T47D (cell line): ENCODE results near the gene STAT6.
"Not testable (repeated sequence)": the region's sequence is repeated elsewhere in the genome, so short reads cannot be mapped to it uniquely, and the experiment has no call there.

Source experiments
- DNase-seq, 2 experiments: peaks; one replicate each; pipeline versions ENCODE4 v3.0.0 to v3.0.0-alpha.2; 2011 to 2012; ENCODE audit warnings: low read depth in 1 of 2, low spot score in 1 of 2
- JUND ChIP-seq: IDR thresholded peaks from 2 replicates; pipeline ENCODE4 v1.6.1; 2012; ENCODE audit warnings: low read depth
- in situ Hi-C: cut with HindIII; loops from 2 replicates; pipeline ENCODE4 v1.10.0; 2016; ENCODE audit warnings: low sequenced_read_pairs, low pct_unique_long_range_greater_than_20kb

STAT6 gene

DNA sequence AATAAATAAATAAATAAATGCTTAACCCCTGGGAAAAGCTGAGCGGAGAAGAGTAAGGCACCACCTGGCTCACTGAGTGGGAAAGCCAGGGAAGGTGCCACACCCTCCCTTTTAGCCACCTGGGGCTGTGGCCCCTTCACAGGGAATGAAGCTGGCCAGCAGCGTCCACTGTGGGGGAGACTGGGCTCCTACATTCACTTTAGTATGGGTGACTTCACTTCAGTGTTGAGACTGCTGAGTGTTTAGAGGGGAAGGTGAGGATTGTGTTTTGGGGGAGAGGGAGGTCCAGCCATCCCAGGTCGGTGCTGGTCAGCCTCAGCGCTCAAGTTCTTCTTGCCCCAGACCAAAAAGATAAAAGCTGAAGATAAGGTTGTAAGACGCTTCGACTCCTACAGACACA, 20.7 kb downstream of the STAT6 start:
- no peak for DNase-seq
- in situ Hi-C loops, result no loop called here
- no peak for TF ChIP-seq JUND

DNA sequence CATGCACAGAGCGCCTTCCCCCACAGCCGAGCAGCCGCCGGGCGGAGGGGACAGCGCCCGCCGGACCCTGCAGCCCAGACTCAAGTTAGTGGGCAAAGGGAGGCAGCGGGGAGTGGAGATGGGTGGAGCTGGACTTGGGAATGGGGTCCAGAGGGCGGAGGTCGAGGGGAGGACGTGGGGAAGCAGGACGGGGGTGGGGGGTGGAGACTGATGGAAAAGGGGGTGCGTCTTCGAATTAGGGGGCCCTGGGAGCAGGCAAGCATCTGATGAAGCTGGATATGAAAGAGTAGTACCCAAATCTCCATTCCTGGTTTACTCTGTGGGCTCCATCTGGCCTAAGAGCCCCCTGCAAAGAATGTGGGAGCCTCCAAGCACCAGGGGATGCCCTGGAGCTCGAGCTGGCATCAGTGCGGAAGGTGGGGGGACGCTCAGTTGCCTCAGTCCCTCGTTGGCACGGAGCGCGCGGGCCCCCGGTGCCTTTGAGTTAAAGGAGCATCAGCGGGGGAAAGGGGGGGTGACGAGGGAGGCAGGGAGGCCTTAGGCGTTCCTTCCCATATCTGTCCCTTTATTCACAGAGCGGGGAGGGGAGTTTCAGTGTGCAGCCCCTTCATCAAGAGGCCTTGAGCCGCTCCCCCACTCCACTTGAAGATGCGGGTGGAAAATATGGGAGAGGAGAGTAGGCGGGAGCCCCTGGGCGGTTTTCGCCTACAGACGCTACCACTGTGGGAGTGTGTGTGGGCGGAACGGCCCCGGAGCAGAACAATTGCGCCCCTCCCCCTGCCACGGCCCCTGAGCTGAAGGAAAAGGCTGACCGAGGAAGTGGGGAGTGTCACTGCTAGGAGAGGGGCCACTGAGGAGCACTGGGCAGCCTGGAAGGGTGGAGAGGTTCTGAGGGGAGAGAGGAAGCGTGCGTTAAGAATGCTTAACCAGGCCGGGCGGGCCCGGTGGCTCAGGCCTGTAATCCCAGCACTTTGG, 21.6 kb downstream of the STAT6 start:
- DNase-seq, result peak; percentile 66 to 75
- no peak for TF ChIP-seq JUND
- in situ Hi-C loops, result no loop called here

DNA sequence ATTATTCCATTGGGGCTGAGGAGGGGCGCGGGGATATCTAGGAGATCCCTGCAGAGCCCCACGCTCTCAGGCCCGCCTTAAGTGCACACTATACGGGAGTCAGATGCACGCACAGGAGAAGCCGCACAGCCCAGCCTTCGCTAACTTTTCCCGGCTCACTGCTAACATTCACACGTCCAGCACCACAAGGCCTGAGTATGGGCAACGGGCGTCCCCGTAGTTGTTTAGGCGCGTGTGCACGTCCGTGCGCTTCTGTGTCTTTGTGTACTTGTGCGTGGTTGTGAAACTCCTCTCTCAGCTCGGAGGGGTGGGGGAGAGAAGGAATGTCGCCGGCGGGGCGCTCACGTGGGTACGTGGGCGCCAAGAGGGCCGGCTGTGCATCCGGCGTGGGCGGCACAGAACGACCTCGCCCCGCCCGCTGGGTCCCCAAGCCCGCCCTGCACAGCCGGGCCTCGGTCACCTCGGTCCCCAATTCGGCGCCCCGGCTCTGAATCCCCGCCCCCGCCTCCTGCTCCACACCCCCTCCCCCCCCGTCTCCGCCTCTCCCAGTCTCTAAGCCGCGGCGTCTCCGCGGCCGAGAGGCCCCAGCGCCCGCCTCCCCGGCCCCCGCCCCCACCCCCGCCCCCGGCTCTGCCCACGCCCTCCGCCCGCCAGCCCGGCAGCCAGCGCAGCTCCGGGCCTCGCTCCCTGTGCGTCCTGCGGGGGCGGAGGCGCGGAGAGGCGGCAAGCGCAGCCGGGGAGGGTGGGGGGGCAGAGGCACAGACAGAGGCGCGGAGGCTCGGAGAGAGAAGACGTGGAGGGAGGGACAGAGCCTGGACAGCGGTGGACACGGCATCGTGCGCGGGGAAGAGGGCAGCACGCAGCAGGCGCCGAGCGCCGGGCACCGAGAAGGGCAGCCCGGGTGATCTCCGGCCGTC, 22.6 kb downstream of the STAT6 start, which contains the start of gene NAB2:
Gene NAB2, plus strand, starts transcription at position 761 of the 917 bp plus-strand sequence. CDS start 158 bp downstream, outside the sequence.
- in situ Hi-C loops, result no loop called here
- TF ChIP-seq JUND, result no peak
- peak; percentile 86 to 99 for DNase-seq

DNA sequence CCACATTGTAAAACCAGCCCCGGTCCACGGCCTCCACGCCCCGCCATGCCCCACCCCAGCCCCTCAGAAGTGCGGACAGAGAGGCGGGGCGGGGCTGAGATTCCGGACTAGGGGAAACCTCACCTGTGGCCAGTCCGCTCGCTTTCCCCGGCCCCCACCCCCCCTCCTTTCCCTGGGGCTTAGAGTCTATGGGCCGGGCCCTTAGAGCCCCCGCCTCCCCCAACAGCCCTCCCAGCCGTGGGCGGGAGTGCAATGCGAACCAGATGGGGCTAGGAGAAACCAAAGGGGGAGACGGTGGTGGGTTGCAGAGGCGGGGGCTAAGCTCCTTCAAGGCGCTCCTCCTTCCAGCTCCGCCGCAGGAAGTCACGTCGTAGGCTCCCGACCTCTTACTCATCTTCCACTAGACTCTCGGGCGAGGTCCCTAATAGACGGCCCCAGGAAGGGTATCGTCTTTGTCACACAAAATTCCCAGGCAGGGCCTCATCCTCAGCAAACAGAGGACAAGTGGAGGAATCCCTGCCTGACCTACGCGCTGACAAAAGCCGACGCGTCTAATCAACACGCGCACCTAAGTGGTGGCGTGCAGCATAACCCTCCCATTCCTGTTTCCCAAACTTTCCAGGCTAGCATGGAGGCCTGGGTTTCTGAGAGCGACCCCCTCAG, 23.3 kb downstream of the STAT6 start:
- no peak for TF ChIP-seq JUND
- in situ Hi-C loops, result no loop called here
- DNase-seq, result peak; percentile 75 to 97

DNA sequence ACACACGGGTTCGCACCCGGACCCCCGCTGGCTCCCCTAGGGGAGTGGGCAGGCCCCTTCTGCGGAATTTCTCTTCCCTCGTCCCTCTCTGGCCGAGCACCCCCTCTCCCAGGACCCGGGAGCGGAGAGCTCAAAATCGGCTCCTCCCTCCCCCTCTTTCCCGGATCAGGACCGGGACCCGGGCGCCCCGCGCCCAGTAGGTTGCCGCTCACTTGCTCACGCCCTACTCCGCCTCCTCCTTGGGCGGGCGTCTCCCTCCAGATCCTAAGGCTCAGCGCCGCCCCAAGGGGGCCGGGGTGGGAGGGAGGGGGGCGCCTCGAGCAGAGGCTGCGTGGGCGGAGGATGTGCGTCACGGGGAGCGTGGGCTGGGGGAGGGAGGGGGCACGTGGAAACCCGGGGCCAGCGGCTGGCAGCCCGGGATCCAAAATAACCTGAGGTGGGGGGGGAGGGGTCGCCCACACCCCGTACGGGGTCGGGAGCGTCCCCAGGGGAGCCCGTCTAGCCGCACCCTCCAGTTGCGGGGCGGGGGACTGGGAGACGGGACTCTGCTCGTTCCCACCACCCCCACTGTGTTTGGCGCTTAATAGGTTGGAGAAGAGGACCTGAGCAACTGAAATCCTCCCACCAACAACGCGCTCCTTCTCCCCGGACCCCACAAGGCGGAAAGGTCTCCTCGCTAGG, 24.0 kb downstream of the STAT6 start:
- in situ Hi-C loops, result no loop called here
- no peak for TF ChIP-seq JUND
- DNase-seq, result peak; percentile 67 to 96

DNA sequence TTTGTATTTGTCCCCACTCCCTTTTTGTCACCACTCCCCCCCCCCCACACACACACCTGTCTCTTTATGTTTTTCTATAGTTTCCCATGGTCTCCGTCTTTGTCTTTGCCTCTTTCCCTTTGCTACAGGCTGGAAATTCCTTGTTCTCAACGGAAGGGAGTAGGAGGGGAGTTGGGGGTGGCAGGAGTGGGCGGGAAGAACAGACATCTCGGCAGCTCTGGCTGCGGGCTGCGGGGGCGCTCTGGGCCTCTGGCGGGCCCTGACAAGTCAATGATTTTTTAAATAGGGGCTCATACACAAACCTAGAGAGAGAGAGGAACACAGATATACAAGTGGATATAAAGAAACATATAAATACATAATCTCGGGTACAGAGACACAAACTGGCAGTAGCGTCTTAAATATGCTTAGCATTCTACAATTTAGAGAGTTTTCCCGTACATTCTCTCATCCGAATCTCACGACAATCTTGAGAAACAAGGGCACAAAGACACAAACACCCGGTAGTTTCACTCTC, 24.6 kb downstream of the STAT6 start:
- no peak for TF ChIP-seq JUND
- peak in 1 of 2 experiments; percentile 75 for DNase-seq
- in situ Hi-C loops, result no loop called here

DNA sequence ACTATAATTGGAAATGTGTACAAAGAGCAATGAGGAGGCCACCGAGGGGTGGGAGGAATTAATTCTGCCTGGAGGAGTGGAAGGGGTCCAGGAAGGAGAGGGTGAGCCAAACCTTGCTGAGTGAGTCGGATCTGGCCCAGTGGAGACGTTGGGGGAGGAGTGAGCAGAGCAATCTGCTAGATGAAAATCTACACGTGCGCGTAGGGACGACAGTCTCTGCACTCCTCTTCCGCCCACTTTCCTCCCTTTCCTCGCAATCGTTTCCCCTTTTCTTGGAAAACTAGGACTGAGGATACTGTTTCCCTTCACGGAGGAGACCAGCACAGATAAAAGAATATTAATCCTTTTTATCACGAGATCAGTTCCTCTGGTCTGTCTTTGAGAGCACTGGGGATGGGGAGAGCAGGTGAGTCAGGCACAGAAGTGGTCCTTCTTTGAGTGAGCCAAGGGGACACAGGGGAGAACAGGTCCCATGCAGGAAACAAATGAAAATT, 25.1 kb downstream of the STAT6 start:
- no peak for TF ChIP-seq JUND
- in situ Hi-C loops, result no loop called here
- DNase-seq, result no peak

DNA sequence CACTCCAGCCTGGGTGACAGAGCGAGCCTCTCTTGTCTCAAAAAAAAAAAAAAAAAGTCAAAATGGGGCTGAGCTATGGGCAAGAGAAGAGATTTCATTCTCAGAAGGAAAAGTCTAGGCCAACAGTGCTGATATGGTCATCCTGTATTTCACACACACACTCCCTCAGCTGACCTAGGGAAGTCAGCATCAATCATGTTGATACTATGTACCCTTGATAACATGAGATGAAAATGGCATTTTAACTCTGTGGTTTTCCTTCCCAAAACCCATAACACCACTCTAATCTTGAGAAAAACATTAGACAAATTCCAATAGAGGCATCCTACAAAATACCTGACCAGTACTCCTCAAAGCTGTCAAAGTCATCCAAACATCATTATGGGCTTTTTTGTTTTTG, 30.3 kb downstream of the STAT6 start:
- DNase-seq, result no peak
- TF ChIP-seq JUND, result no peak
- in situ Hi-C loops, result no loop called here

DNA sequence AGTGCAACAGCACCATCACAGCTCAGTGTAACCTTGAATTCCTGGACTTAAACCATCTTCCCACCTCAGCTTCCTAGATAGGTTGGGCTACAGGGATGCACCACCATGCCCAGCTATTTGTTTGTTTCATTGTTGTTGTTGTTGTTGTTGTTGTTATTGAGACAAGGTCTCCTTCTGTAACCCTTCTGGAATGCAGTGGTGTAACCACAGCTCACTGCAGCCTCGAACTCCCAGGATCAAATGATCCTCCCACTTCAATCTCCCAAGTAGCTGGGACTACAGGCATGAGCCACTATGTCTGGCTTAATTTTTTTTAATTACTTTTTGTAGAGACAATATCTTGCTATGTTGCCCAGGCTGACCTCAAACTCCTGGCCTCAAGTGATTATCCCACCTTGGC, 31.3 kb downstream of the STAT6 start:
- no peak for TF ChIP-seq JUND
- in situ Hi-C loops, result no loop called here
- no peak for DNase-seq

DNA sequence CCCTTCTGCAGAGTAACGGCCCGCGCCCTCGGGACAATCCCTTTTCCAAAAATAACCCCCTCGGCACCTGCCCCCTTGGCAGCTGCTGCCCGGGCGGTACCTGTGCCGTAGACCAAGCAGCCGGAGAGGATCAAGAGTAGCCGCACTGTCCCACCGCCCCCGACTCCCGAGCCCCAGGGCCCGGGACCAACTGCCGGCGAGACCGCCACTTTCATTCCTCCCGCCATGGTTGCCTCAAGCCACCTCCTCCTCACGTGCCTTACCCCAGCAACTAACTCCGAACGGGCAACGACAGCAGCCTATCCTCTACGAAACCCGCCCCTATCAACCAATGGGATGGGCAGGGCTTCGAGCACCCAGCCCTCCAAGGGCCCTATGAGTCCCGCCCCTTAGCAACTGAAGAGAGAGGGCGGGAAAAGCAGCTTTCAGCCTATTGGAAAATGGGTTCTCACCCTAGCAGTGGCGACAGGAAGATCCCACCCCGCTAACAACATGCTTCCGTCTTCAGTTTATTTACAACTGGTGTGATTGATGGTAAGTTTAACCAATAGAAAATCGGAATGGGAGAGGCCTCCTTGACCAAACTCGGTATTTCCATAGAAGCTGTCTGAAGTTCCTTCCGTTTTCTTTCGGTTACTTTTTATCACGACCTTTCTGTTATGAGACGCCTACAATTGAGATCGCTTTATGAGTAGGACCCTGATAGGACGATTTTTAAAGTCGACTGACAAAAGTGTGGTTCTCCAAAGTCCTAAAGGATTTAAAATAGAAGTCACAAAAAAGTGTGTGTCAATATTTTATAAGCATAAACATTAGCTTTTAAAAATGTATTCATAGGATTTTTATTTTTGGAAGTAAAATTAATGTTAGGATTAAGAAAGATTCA, 32.4 kb downstream of the STAT6 start, which contains the start of gene NEMP1:
Gene NEMP1, minus strand, starts transcription at position 273 of the 886 bp plus-strand sequence. Its CDS starts 46 bp downstream, at position 227.
- peak; percentile 95 to 100 for DNase-seq
- in situ Hi-C loops, result no loop called here
- no peak for TF ChIP-seq JUND

DNA sequence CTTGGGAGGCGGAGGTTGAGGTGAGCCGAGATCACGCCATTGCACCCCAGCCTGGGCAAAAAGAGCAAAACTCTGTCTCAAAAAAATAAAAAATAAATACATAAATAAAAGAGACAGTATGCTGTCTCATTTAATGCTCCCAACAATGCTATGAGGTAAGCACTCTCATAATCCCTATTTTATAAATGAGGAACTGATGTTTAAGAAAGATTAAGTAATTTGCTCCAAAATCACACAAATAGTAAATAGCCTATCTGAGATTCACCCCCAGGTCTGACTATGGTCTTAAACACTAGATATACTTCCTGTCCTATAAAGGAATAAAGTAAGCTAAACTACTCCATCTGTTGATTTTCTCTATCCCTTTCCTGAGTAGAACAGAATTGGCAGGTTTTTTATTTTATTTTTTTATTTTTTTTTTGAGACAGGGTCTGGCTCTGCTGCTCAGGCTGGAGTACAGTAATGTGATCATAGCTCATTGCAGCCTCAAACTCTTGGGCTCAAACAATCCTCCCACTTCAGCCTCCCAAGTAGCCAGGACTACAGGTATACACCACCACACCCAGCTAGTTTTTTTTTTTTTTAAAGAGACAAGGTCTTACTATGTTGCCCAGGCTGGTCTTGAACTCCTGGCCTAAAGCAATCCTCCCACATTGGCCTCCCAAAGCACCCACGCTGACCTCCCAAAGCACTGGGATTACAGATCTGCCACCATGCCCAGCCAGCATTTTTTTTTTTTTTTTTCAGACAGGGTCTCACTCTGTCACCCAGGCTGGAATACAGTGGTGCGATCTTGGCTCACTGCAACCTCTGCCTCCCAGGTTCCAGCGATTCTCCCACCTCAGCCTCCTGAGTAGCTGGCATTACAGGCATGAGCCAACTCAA, 37.4 kb downstream of the STAT6 start:
- in situ Hi-C loops, result not testable (repeated sequence)

More for the DNA sequence above, 37.4 kb downstream of the STAT6 start:
- not testable (repeated sequence) for DNase-seq
